Smooth muscle cell (in vitro differentiated cells): ENCODE data around the gene HDAC11. TPM values are rescaled to one million over a fixed set of nuclear protein-coding genes. Genes with fewer than 3 reads are reported as not detected.

Source experiments
- DNase-seq: peaks from one replicate; lab custom pipeline; 2025; ENCODE audit not compliant: unreplicated experiment; lab: John Stamatoyannopoulos, UW
- H2AFZ ChIP-seq: fragments of 200-600 bp; sonication (generic); 2 replicates; pipeline ENCODE4 v1.6.0; 2016; ENCODE audit warnings: antibody characterized with exemption, low read depth, mild to moderate bottlenecking
- H3F3A ChIP-seq: fragments of 200-600 bp; sonication (generic); 2 replicates; pipeline ENCODE4 v1.6.0; 2017; ENCODE audit warnings: antibody characterized with exemption, low read depth
- H3K27ac ChIP-seq: fragments of 200-600 bp; sonication (generic); 2 replicates; pipeline ENCODE4 v1.5.1; 2016; ENCODE audit warnings: low read depth, mild to moderate bottlenecking
- H3K27me3 ChIP-seq: fragments of 200-600 bp; sonication (generic); 2 replicates; pipeline ENCODE4 v1.6.1; 2016; ENCODE audit warnings: low read depth, mild to moderate bottlenecking
- H3K36me3 ChIP-seq: fragments of 200-600 bp; sonication (generic); 2 replicates; pipeline ENCODE4 v1.5.1; 2016; ENCODE audit warnings: low read depth
- H3K4me1 ChIP-seq: fragments of 200-600 bp; sonication (generic); 2 replicates; pipeline ENCODE4 v1.5.1; 2016; ENCODE audit warnings: low read depth
- H3K4me2 ChIP-seq: fragments of 200-600 bp; sonication (generic); 2 replicates; pipeline ENCODE4 v1.6.0; 2016; ENCODE audit warnings: mild to moderate bottlenecking
- H3K4me3 ChIP-seq: fragments of 200-600 bp; sonication (generic); 2 replicates; pipeline ENCODE4 v1.5.1; 2016; ENCODE audit warnings: mild to moderate bottlenecking
- H3K79me2 ChIP-seq: fragments of 200-600 bp; sonication (generic); 2 replicates; pipeline ENCODE4 v1.6.0; 2016; ENCODE audit warnings: low read depth, mild to moderate bottlenecking
- H3K9ac ChIP-seq: fragments of 200-600 bp; sonication (generic); 2 replicates; pipeline ENCODE4 v1.6.0; 2016; ENCODE audit warnings: low read depth
- H3K9me3 ChIP-seq: fragments of 200-600 bp; sonication (generic); replicated peaks from 2 replicates; pipeline ENCODE4 v1.5.1; 2016; ENCODE audit warnings: low read depth
- H4K20me1 ChIP-seq: fragments of 200-600 bp; sonication (generic); 2 replicates; pipeline ENCODE4 v1.6.0; 2016; ENCODE audit warnings: low read depth
- CTCF ChIP-seq: fragments of 200-600 bp; sonication (generic); IDR thresholded peaks from 2 replicates; pipeline ENCODE4 v1.5.1; 2017; ENCODE audit warnings: borderline replicate concordance, mild to moderate bottlenecking, antibody characterized with exemption; ENCODE audit not compliant: insufficient read depth, poor library complexity, severe bottlenecking
- WGBS: methylation state at CpG from one replicate; pipeline ENCODE4 v1.1.7; 2016; ENCODE audit warnings: low lambda C conversion rate; 5-methylcytosine and 5-hydroxymethylcytosine counted together
- polyA plus RNA-seq: library from polyadenylated mRNA; unstranded; fragments of >200 nt; fragmentation: Nextera tagmentation; extraction: Ambion mirVana; gene quantifications from 2 replicates; pipeline ENCODE4 v1.2.1, GENCODE V29; 2016
- total RNA-seq: library from RNA; depleted of rRNA; stranded (reverse); fragments of >200 nt; gene quantifications from 2 replicates; pipeline ENCODE4 v1.2.3, GENCODE V29; 2014

Gene HDAC11
- total and polyA plus RNA-seq, 2 experiments from 2014 or later, result 9.6 to 14.8 TPM

- no peaks in the 10 kb centered on the region for H3K79me2 ChIP-seq
- H3K4me3 ChIP-seq, result no peak overlapping the region
- TF ChIP-seq CTCF, result no peak
- no peak for DNase-seq
- no peaks in the 10 kb centered on the region for H3K36me3 ChIP-seq
- H3F3A ChIP-seq, result peaks cover 6% of the 10 kb centered on the region
- H4K20me1 ChIP-seq, result no peaks in the 10 kb centered on the region
- WGBS, result 79% methylated on average over 6 of the region's 6 CpGs
- peaks cover 8% of the 10 kb centered on the region for H3K4me1 ChIP-seq
- no peak overlapping the region for H3K27ac ChIP-seq
- no peaks in the 10 kb centered on the region for H3K9me3 ChIP-seq
- H3K9ac ChIP-seq, result no peak overlapping the region
- H2AFZ ChIP-seq, result no peak overlapping the region
- H3K27me3 ChIP-seq, result no peaks in the 10 kb centered on the region
- H3K4me2 ChIP-seq, result no peak overlapping the region
Observed at GRCh38 chr3:13455644-13456043, 24.5 kb upstream of the HDAC11 start.

GRCh38 chr3:13457593-13457992 lies 22.5 kb upstream of the HDAC11 start:
- Histone ChIP-seq H4K20me1 (no peaks in the 10 kb centered on the region), H3K4me3 (no peak overlapping the region), H3K36me3 (no peaks in the 10 kb centered on the region), H3K4me2 (no peak overlapping the region), H3K9ac (no peak overlapping the region), H3K79me2 (no peaks in the 10 kb centered on the region), H3K9me3 (no peaks in the 10 kb centered on the region), H2AFZ (no peak overlapping the region), H3K4me1 (no peaks in the 10 kb centered on the region), H3F3A (no peaks in the 10 kb centered on the region), H3K27ac (no peak overlapping the region), H3K27me3 (no peaks in the 10 kb centered on the region)
- WGBS, result 93% methylated on average over 4 of the region's 4 CpGs
- DNase-seq, result no peak
- TF ChIP-seq CTCF, result no peak

GRCh38 chr3:13459605-13460340 lies 20.3 kb upstream of the HDAC11 start:
- no peak overlapping the region for H3K4me3 ChIP-seq
- no peaks in the 10 kb centered on the region for H3K4me1 ChIP-seq
- no peak for DNase-seq
- H3K9me3 ChIP-seq, result no peaks in the 10 kb centered on the region
- TF ChIP-seq CTCF, result no peak
- 95% methylated on average over 9 of the region's 9 CpGs for WGBS
- no peak overlapping the region for H3K27ac ChIP-seq
- no peak overlapping the region for H3K4me2 ChIP-seq
- H4K20me1 ChIP-seq, result no peaks in the 10 kb centered on the region
- no peak overlapping the region for H2AFZ ChIP-seq
- no peak overlapping the region for H3K9ac ChIP-seq
- H3K79me2 ChIP-seq, result no peaks in the 10 kb centered on the region
- no peaks in the 10 kb centered on the region for H3K27me3 ChIP-seq
- no peaks in the 10 kb centered on the region for H3K36me3 ChIP-seq
- H3F3A ChIP-seq, result no peaks in the 10 kb centered on the region

GRCh38 chr3:13460341-13460736 lies 19.8 kb upstream of the HDAC11 start:
- no peak overlapping the region for H3K9ac ChIP-seq
- no peaks in the 10 kb centered on the region for H3K9me3 ChIP-seq
- no peak overlapping the region for H3K27ac ChIP-seq
- H3K36me3 ChIP-seq, result no peaks in the 10 kb centered on the region
- no peaks in the 10 kb centered on the region for H3K27me3 ChIP-seq
- no peaks in the 10 kb centered on the region for H4K20me1 ChIP-seq
- no peaks in the 10 kb centered on the region for H3K4me1 ChIP-seq
- H3K4me3 ChIP-seq, result no peak overlapping the region
- no peak for TF ChIP-seq CTCF
- H3K79me2 ChIP-seq, result no peaks in the 10 kb centered on the region
- no peaks in the 10 kb centered on the region for H3F3A ChIP-seq
- H3K4me2 ChIP-seq, result no peak overlapping the region
- DNase-seq, result no peak
- H2AFZ ChIP-seq, result no peak overlapping the region
- WGBS, result 91% methylated on average over 7 of the region's 7 CpGs
